ENCODE measurements around the gene SESN1. TPM values are rescaled to one million over a fixed set of nuclear protein-coding genes. Genes with fewer than 3 reads are reported as not detected.

Gene SESN1
- total RNA-seq, 1 donor from 2014 or later: 23.6 TPM

DNA sequence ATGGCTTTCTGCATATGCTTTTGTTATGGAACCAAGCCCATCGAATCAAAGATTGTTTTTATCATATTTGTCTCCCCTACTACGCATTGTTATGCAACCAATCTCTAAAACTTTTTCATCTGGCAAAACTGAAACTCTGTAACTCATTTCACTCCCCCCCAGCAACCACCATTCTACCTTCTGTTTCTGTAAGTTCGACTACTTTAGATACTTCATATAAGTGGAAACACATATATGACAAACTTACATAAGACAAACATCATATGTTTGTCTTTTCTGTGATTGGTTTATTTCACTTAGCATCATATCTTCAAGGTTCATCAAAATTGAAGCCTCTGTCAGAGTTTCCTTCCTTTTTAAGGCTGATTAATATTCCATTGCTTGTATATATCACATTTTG is 35.4 kb upstream of the SESN1 start:
- Mint-ChIP-seq H3K9me3 (ENCODE audit: unreplicated experiment) (no peaks in the 10 kb centered on the region), H3K27ac (ENCODE audit: unreplicated experiment) (no peak overlapping the region), H3K27me3 (ENCODE audit: unreplicated experiment) (peaks cover 1% of the 10 kb centered on the region), H3K4me1 (ENCODE audit: unreplicated experiment) (no peaks in the 10 kb centered on the region), H3K36me3 (ENCODE audit: low read depth, unreplicated experiment) (no peaks in the 10 kb centered on the region), H3K4me3 (ENCODE audit: unreplicated experiment) (no peak overlapping the region)
- no peak for DNase-seq (ENCODE audit: low spot score)
- TF ChIP-seq, protein P1, sequence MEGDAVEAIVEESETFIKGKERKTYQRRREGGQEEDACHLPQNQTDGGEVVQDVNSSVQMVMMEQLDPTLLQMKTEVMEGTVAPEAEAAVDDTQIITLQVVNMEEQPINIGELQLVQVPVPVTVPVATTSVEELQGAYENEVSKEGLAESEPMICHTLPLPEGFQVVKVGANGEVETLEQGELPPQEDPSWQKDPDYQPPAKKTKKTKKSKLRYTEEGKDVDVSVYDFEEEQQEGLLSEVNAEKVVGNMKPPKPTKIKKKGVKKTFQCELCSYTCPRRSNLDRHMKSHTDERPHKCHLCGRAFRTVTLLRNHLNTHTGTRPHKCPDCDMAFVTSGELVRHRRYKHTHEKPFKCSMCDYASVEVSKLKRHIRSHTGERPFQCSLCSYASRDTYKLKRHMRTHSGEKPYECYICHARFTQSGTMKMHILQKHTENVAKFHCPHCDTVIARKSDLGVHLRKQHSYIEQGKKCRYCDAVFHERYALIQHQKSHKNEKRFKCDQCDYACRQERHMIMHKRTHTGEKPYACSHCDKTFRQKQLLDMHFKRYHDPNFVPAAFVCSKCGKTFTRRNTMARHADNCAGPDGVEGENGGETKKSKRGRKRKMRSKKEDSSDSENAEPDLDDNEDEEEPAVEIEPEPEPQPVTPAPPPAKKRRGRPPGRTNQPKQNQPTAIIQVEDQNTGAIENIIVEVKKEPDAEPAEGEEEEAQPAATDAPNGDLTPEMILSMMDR (IDR thresholded peaks at IDR 0.05; ENCODE audit: unreplicated experiment): no peak

- Mint-ChIP-seq H3K4me1 (ENCODE audit: unreplicated experiment) (no peaks in the 10 kb centered on the region), H3K9me3 (ENCODE audit: unreplicated experiment) (no peaks in the 10 kb centered on the region), H3K36me3 (ENCODE audit: low read depth, unreplicated experiment) (no peaks in the 10 kb centered on the region), H3K27ac (ENCODE audit: unreplicated experiment) (no peak overlapping the region), H3K27me3 (ENCODE audit: unreplicated experiment) (peaks cover 3% of the 10 kb centered on the region), H3K4me3 (ENCODE audit: unreplicated experiment) (no peak overlapping the region)
- DNase-seq (ENCODE audit: low spot score): no peak
- TF ChIP-seq, protein P1 (IDR thresholded peaks at IDR 0.05; ENCODE audit: unreplicated experiment): no peak
Measured at GRCh38 chr6:109125504-109125903, 30.9 kb upstream of the SESN1 start.

GRCh38 chr6:109124219-109124618 is 29.6 kb upstream of the SESN1 start:
- Mint-ChIP-seq H3K36me3 (ENCODE audit: low read depth, unreplicated experiment) (no peaks in the 10 kb centered on the region), H3K27me3 (ENCODE audit: unreplicated experiment) (peaks cover 3% of the 10 kb centered on the region), H3K4me3 (ENCODE audit: unreplicated experiment) (no peak overlapping the region), H3K9me3 (ENCODE audit: unreplicated experiment) (no peaks in the 10 kb centered on the region), H3K4me1 (ENCODE audit: unreplicated experiment) (peaks cover under 1% of the 10 kb centered on the region), H3K27ac (ENCODE audit: unreplicated experiment) (no peak overlapping the region)
- no peak for DNase-seq (ENCODE audit: low spot score)
- TF ChIP-seq, protein P1 (IDR thresholded peaks at IDR 0.05; ENCODE audit: unreplicated experiment): no peak

GRCh38 chr6:109121411-109121810 is 26.8 kb upstream of the SESN1 start:
- peaks cover 4% of the 10 kb centered on the region for H3K4me1 Mint-ChIP-seq (ENCODE audit: unreplicated experiment)
- TF ChIP-seq, protein P1 (IDR thresholded peaks at IDR 0.05; ENCODE audit: unreplicated experiment): no peak
- peaks cover 5% of the 10 kb centered on the region for H3K27me3 Mint-ChIP-seq (ENCODE audit: unreplicated experiment)
- no peak for DNase-seq (ENCODE audit: low spot score)
- no peaks in the 10 kb centered on the region for H3K36me3 Mint-ChIP-seq (ENCODE audit: low read depth, unreplicated experiment)
- H3K9me3 Mint-ChIP-seq (ENCODE audit: unreplicated experiment): no peaks in the 10 kb centered on the region
- H3K4me3 Mint-ChIP-seq (ENCODE audit: unreplicated experiment): no peak overlapping the region
- H3K27ac Mint-ChIP-seq (ENCODE audit: unreplicated experiment): no peak overlapping the region

DNA sequence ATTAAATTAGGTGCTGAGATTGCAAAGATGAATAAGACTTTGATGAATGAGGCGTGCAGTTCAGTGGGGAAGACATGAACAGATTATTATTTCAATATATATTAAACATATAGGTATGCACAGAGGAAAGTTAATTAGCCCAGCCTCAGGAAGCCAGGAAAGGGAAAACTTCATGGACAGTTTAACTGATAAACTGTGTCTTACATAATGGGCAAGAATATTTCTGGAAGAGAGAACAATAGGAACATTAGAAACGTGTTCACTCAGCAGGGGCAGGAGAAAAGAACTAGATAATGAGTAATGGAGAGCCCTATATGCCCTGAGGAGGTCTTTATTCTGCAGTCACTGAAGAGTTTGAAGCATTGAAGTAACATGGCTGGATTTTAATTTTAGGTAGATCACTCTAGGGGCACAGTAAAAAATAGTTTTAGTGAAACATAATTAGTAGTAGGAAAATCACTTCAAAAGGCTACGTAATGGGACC is 24.3 kb upstream of the SESN1 start:
- Mint-ChIP-seq H3K4me1 (ENCODE audit: unreplicated experiment) (peaks cover 4% of the 10 kb centered on the region), H3K27ac (ENCODE audit: unreplicated experiment) (no peak overlapping the region), H3K9me3 (ENCODE audit: unreplicated experiment) (no peaks in the 10 kb centered on the region), H3K36me3 (ENCODE audit: low read depth, unreplicated experiment) (no peaks in the 10 kb centered on the region), H3K4me3 (ENCODE audit: unreplicated experiment) (no peak overlapping the region), H3K27me3 (ENCODE audit: unreplicated experiment) (peaks cover 5% of the 10 kb centered on the region)
- no peak for DNase-seq (ENCODE audit: low spot score)
- TF ChIP-seq, protein P1 (IDR thresholded peaks at IDR 0.05; ENCODE audit: unreplicated experiment): no peak

All from endothelial cell (in vitro differentiated cells).